Stimulated activated CD8-positive, alpha-beta memory T cell treated with anti-CD3 and anti-CD28 coated beads, Interleukin-12 subunit alpha, Interleukin-12 subunit beta, amount 100 ng/mL, for 24 hours (primary cell): ENCODE measurements around the gene TKTL1.
A peak's percentile ranks its signal among the peaks of the same experiment; 100 is the strongest.
"Not testable (repeated sequence)": the region's sequence is repeated elsewhere in the genome, so short reads cannot be mapped to it uniquely, and the experiment has no call there.

Experiments
- DNase-seq: peaks from one replicate; pipeline ENCODE4 v3.0.0-alpha.2; 2020; ENCODE audit errors: extremely low read depth

Gene TKTL1

GRCh38 chrX:154295664-154296310, at the start of gene TKTL1:
Gene TKTL1 (plus strand): TSS chrX:154295795. CDS start chrX:154295860, 65 bp downstream.
- no peak for DNase-seq

GRCh38 chrX:154247377-154248045, 48.1 kb upstream of the TKTL1 start:
- DNase-seq, result not testable (repeated sequence)

- not testable (repeated sequence) for DNase-seq
Measured at GRCh38 chrX:154248076-154248475, 47.5 kb upstream of the TKTL1 start.

- DNase-seq, result not testable (repeated sequence)
Measured at GRCh38 chrX:154257282-154257681, 38.3 kb upstream of the TKTL1 start, which contains the start of gene OPN1MW3. Gene OPN1MW3 (plus strand): TSS chrX:154257582. CDS start chrX:154257620, 38 bp downstream.

- not testable (repeated sequence) for DNase-seq
Measured at GRCh38 chrX:154258711-154259110, 36.9 kb upstream of the TKTL1 start.

GRCh38 chrX:154263072-154263471, 32.5 kb upstream of the TKTL1 start:
- not testable (repeated sequence) for DNase-seq

GRCh38 chrX:154269245-154269644, 26.4 kb upstream of the TKTL1 start:
- not testable (repeated sequence) for DNase-seq

- DNase-seq, result not testable (repeated sequence)
Measured at GRCh38 chrX:154284489-154285338, 10.9 kb upstream of the TKTL1 start.

- not testable (repeated sequence) for DNase-seq
Measured at GRCh38 chrX:154286406-154286805, 9.2 kb upstream of the TKTL1 start.

- DNase-seq, result no peak
Measured at GRCh38 chrX:154294791-154295574, 612 bp upstream of the TKTL1 start, which contains the start of gene TEX28. Gene TEX28 (minus strand): TSS chrX:154295124. CDS start chrX:154292117, 3,007 bp downstream.

- no peak for DNase-seq
Measured at GRCh38 chrX:154296731-154297130, 1.1 kb downstream of the TKTL1 start.

- DNase-seq, result no peak
Measured at GRCh38 chrX:154298312-154298711, 2.7 kb downstream of the TKTL1 start.

- DNase-seq, result no peak
Measured at GRCh38 chrX:154300816-154301215, 5.2 kb downstream of the TKTL1 start.

GRCh38 chrX:154302998-154303397, 7.4 kb downstream of the TKTL1 start:
- not testable (repeated sequence) for DNase-seq

GRCh38 chrX:154303476-154303875, 7.9 kb downstream of the TKTL1 start:
- no peak for DNase-seq

GRCh38 chrX:154304846-154305245, 9.3 kb downstream of the TKTL1 start:
- DNase-seq, result no peak

GRCh38 chrX:154305541-154306205, 10.1 kb downstream of the TKTL1 start:
- no peak for DNase-seq

GRCh38 chrX:154307202-154307601, 11.6 kb downstream of the TKTL1 start:
- DNase-seq, result no peak

- peak; percentile 25 for DNase-seq
Measured at GRCh38 chrX:154308108-154308946, 12.7 kb downstream of the TKTL1 start.
